ENCODE measurements around the gene PRR7. TPM values are rescaled to one million over a fixed set of nuclear protein-coding genes. Genes with fewer than 3 reads are reported as not detected.

PRR7 gene
- total RNA-seq, 1 experiment from 2014 or later, result 39.2 TPM

DNA sequence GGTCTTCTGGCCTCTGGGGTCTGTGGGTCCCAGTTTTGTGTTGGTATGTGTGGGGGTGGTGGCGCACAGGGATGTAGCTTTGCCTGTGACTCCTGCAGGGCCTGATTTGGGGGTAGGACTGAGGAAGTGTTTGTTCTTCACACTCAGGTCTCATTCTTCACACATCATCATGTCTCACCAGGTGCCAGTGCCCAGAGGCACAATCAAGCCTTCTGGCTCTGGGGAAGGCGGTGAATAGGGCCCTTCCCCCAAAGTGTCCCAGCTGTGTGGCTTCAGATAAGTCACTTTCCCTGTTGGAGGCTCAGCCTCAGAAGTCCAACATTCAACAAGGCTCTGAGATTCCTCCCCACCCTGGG is 21.7 kb downstream of the PRR7 start:
- H3K4me1 ChIP-seq (ENCODE audit: control insufficient read depth, insufficient read depth, low read length), result peaks cover 28% of the 10 kb centered on the region
- no peaks in the 10 kb centered on the region for H3K27me3 ChIP-seq (ENCODE audit: control insufficient read depth, insufficient read depth, low read length)
- intact Hi-C loops (cut with micrococcal nuclease; ENCODE audit: unreplicated experiment) (no loop called here), in situ Hi-C loops (cut with HindIII; ENCODE audit: low pct_unique_long_range_greater_than_20kb, low sequenced_read_pairs) (no loop called here)
- TF ChIP-seq POLR2AphosphoS5 (IDR thresholded peaks at IDR 0.05; ENCODE audit: low read depth, low read length), result no peak
- TF ChIP-seq, protein P1, sequence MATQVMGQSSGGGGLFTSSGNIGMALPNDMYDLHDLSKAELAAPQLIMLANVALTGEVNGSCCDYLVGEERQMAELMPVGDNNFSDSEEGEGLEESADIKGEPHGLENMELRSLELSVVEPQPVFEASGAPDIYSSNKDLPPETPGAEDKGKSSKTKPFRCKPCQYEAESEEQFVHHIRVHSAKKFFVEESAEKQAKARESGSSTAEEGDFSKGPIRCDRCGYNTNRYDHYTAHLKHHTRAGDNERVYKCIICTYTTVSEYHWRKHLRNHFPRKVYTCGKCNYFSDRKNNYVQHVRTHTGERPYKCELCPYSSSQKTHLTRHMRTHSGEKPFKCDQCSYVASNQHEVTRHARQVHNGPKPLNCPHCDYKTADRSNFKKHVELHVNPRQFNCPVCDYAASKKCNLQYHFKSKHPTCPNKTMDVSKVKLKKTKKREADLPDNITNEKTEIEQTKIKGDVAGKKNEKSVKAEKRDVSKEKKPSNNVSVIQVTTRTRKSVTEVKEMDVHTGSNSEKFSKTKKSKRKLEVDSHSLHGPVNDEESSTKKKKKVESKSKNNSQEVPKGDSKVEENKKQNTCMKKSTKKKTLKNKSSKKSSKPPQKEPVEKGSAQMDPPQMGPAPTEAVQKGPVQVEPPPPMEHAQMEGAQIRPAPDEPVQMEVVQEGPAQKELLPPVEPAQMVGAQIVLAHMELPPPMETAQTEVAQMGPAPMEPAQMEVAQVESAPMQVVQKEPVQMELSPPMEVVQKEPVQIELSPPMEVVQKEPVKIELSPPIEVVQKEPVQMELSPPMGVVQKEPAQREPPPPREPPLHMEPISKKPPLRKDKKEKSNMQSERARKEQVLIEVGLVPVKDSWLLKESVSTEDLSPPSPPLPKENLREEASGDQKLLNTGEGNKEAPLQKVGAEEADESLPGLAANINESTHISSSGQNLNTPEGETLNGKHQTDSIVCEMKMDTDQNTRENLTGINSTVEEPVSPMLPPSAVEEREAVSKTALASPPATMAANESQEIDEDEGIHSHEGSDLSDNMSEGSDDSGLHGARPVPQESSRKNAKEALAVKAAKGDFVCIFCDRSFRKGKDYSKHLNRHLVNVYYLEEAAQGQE (IDR thresholded peaks at IDR 0.05; ENCODE audit: insufficient read depth in 1 of 2, low read depth in 2 of 2, low read length in 1 of 2), result no peak
- TF ChIP-seq CTCF (IDR thresholded peaks at IDR 0.05), result no peak
- no peak for TF ChIP-seq SIN3A (IDR thresholded peaks at IDR 0.05; ENCODE audit: borderline replicate concordance, insufficient read depth, low read depth, low read length)
- TF ChIP-seq TCF7L2 (IDR thresholded peaks at IDR 0.05; ENCODE audit: low read depth, low read length), result no peak
- H3K9me3 ChIP-seq (ENCODE audit: control insufficient read depth, insufficient read depth, low read depth, low read length), result no peaks in the 10 kb centered on the region
- no peak overlapping the region for H3K27ac ChIP-seq (ENCODE audit: low read length)
- ChIA-PET POLR2A (no interaction called here), CTCF (no interaction called here)
- no TSS peak for BruUV-seq (replicated peaks)
- no peaks in the 10 kb centered on the region; the same call in none of the 2 replicates for H3K36me3 ChIP-seq (ENCODE audit: control insufficient read depth, insufficient read depth, low read length)
- no peak for ATAC-seq
- no peak for DNase-seq (ENCODE audit: low read depth, low spot score)
- H3K4me3 ChIP-seq (ENCODE audit: low read depth in 2 of 2, low read length in 2 of 2), result no peak overlapping the region

- ChIA-PET CTCF (no interaction called here), POLR2A (no interaction called here)
- no peaks in the 10 kb centered on the region; the same call in none of the 2 replicates for H3K36me3 ChIP-seq (ENCODE audit: control insufficient read depth, insufficient read depth, low read length)
- ATAC-seq (no peak), DNase-seq (ENCODE audit: low read depth, low spot score) (no peak)
- H3K4me1 ChIP-seq (ENCODE audit: control insufficient read depth, insufficient read depth, low read length), result peaks cover 29% of the 10 kb centered on the region
- H3K4me3 ChIP-seq (ENCODE audit: low read depth in 2 of 2, low read length in 2 of 2), result no peak overlapping the region
- TF ChIP-seq TCF7L2 (IDR thresholded peaks at IDR 0.05; ENCODE audit: low read depth, low read length) (no peak), SIN3A (IDR thresholded peaks at IDR 0.05; ENCODE audit: borderline replicate concordance, insufficient read depth, low read depth, low read length) (no peak), CTCF (IDR thresholded peaks at IDR 0.05) (no peak), POLR2AphosphoS5 (IDR thresholded peaks at IDR 0.05; ENCODE audit: low read depth, low read length) (no peak)
- TF ChIP-seq, protein P1 (IDR thresholded peaks at IDR 0.05; ENCODE audit: insufficient read depth in 1 of 2, low read depth in 2 of 2, low read length in 1 of 2), result no peak
- H3K9me3 ChIP-seq (ENCODE audit: control insufficient read depth, insufficient read depth, low read depth, low read length), result no peaks in the 10 kb centered on the region
- BruUV-seq (replicated peaks), result no TSS peak
- H3K27ac ChIP-seq (ENCODE audit: low read length), result no peak overlapping the region
- no peaks in the 10 kb centered on the region for H3K27me3 ChIP-seq (ENCODE audit: control insufficient read depth, insufficient read depth, low read length)
- in situ Hi-C loops (cut with HindIII; ENCODE audit: low pct_unique_long_range_greater_than_20kb, low sequenced_read_pairs), result no loop called here
- intact Hi-C loops (cut with micrococcal nuclease; ENCODE audit: unreplicated experiment), result no loop called here
Measured at GRCh38 chr5:177468685-177469628, 22.3 kb downstream of the PRR7 start.

Measured in Panc1 (cell line).